CD14-positive monocyte (primary cell): ENCODE results near the gene DLGAP1. TPM values are rescaled to one million over a fixed set of nuclear protein-coding genes. Genes with fewer than 3 reads are reported as not detected.

Experiments used
- DNase-seq, 3 donors: peaks; one replicate each; pipeline ENCODE4 v3.0.0-alpha.2; 2011 to 2022
- H2AFZ ChIP-seq: 2 replicates; pipeline ENCODE4 v1.6.0; 2012; ENCODE audit warnings: mild to moderate bottlenecking, low read depth, low read length, inconsistent platforms; ENCODE audit not compliant: insufficient read depth, poor library complexity, severe bottlenecking
- H3K27ac ChIP-seq, 2 donors: 1 replicate in 1 of 2; 2 replicates in 1 of 2; pipeline ENCODE4 v1.5.1; 2012 to 2013; ENCODE audit warnings: low read length in 2 of 2, control low read depth in 1 of 2, inconsistent platforms in 1 of 2, low read depth in 1 of 2, mild to moderate bottlenecking in 1 of 2
- H3K27me3 ChIP-seq, 2 donors: one replicate each; pipeline versions ENCODE4 v1.6.0 to v1.6.1; 2011 to 2013; ENCODE audit warnings: low read length in 2 of 2; ENCODE audit not compliant: control insufficient read depth in 2 of 2, insufficient read depth in 2 of 2
- H3K36me3 ChIP-seq, 2 donors: replicated peaks in 1 of 2; 1 replicate in 1 of 2; 2 replicates in 1 of 2; pipeline versions ENCODE4 v1.5.1 to v1.6.1; 2012 to 2013; ENCODE audit warnings: low read length in 2 of 2, control low read depth in 1 of 2, inconsistent platforms in 1 of 2, mild to moderate bottlenecking in 1 of 2; ENCODE audit not compliant: insufficient read depth in 2 of 2, control insufficient read depth in 1 of 2
- H3K4me1 ChIP-seq, 2 donors: 1 replicate in 1 of 2; 2 replicates in 1 of 2; pipeline versions ENCODE4 v1.5.1 to v1.6.1; 2012 to 2013; ENCODE audit warnings: low read length in 2 of 2, control low read depth in 1 of 2, inconsistent platforms in 1 of 2, mild to moderate bottlenecking in 1 of 2, moderate library complexity in 1 of 2; ENCODE audit not compliant: insufficient read depth in 2 of 2, control insufficient read depth in 1 of 2
- H3K4me2 ChIP-seq: replicated peaks from 2 replicates; pipeline ENCODE3; 2012; ENCODE audit warnings: low read length, moderate library complexity, mild to moderate bottlenecking; ENCODE audit not compliant: poor library complexity, severe bottlenecking; ENCODE audit errors: extremely low read depth
- H3K4me3 ChIP-seq, 3 experiments: fragments of 200-600 bp in 1 of 3; sonication (generic) in 1 of 3; replicated peaks in 1 of 3; 1 replicate in 2 of 3; 2 replicates in 1 of 3; pipeline ENCODE4 v1.5.1; 2011 to 2013; ENCODE audit warnings: low read length in 3 of 3, mild to moderate bottlenecking in 3 of 3, control low read depth in 2 of 3, low read depth in 2 of 3, inconsistent platforms in 1 of 3, moderate library complexity in 1 of 3
- H3K79me2 ChIP-seq: 2 replicates; pipeline ENCODE4 v1.6.0; 2012; ENCODE audit warnings: mild to moderate bottlenecking, control low read depth, inconsistent platforms, low read length, moderate library complexity; ENCODE audit not compliant: insufficient read depth
- H3K9ac ChIP-seq: 2 replicates; pipeline ENCODE4 v1.6.0; 2017; ENCODE audit warnings: low read length, mild to moderate bottlenecking; ENCODE audit not compliant: insufficient read depth, poor library complexity, severe bottlenecking
- H3K9me3 ChIP-seq, 2 donors: replicated peaks in 1 of 2; 1 replicate in 1 of 2; 2 replicates in 1 of 2; pipeline versions ENCODE4 v1.5.1 to v1.6.1; 2012 to 2013; ENCODE audit warnings: low read length in 2 of 2, control low read depth in 1 of 2; ENCODE audit not compliant: control insufficient read depth in 1 of 2, insufficient read depth in 1 of 2
- H4K20me1 ChIP-seq: 2 replicates; pipeline ENCODE4 v1.6.0; 2012; ENCODE audit warnings: mild to moderate bottlenecking, low read length, control low read depth, moderate library complexity; ENCODE audit not compliant: insufficient read depth
- H3K27ac Mint-ChIP-seq, 7 donors: one replicate each; pipeline ENCODE4 v1.8.0; 2020; ENCODE audit warnings: mild to moderate bottlenecking in 7 of 7, mixed read lengths in 7 of 7, moderate library complexity in 6 of 7, inconsistent platforms in 2 of 7
- H3K27me3 Mint-ChIP-seq, 3 donors: one replicate each; pipeline ENCODE4 v1.8.0; 2021 to 2022; ENCODE audit warnings: low read depth in 3 of 3, mild to moderate bottlenecking in 3 of 3, mixed read lengths in 3 of 3, moderate library complexity in 3 of 3, inconsistent platforms in 1 of 3
- H3K36me3 Mint-ChIP-seq, 2 donors: one replicate each; pipeline ENCODE4 v1.8.0; 2020; ENCODE audit warnings: mixed read lengths in 2 of 2, inconsistent platforms in 1 of 2, mild to moderate bottlenecking in 1 of 2
- H3K4me1 Mint-ChIP-seq: one replicate; pipeline ENCODE4 v1.8.0; 2020; ENCODE audit warnings: mild to moderate bottlenecking, mixed read lengths
- H3K4me3 Mint-ChIP-seq, 2 donors: one replicate each; pipeline ENCODE4 v1.8.0; 2020; ENCODE audit warnings: mild to moderate bottlenecking in 2 of 2, mixed read lengths in 2 of 2, moderate library complexity in 1 of 2
- H3K9me3 Mint-ChIP-seq, 7 donors: one replicate each; pipeline ENCODE4 v1.8.0; 2020 to 2022; ENCODE audit warnings: mixed read lengths in 7 of 7, mild to moderate bottlenecking in 6 of 7, moderate library complexity in 6 of 7, inconsistent platforms in 2 of 7
- CTCF ChIP-seq: fragments of 200-600 bp; IDR thresholded peaks from one replicate; pipeline ENCODE4 v1.8.0; 2022; ENCODE audit warnings: antibody characterized with exemption, mild to moderate bottlenecking
- WGBS: methylation state at CpG from one replicate; pipeline ENCODE4 v1.1.5; 2013; ENCODE audit warnings: missing lambda C conversion rate; ENCODE audit not compliant: insufficient coverage; 5-methylcytosine and 5-hydroxymethylcytosine counted together
- intact Hi-C, 2 donors: fragments of 100-400 bp; cut with micrococcal nuclease; formaldehyde crosslinking; loops; one replicate each; pipeline versions ENCODE4 v1.15.0 to v1.15.1; 2023
- polyA plus RNA-seq, 3 donors: library from polyadenylated mRNA; depleted of rRNA in 1 of 3; unstranded in 2 of 3; stranded (reverse) in 1 of 3; fragments of 300-500 nt in 2 of 3; fragments of >200 nt in 1 of 3; fragmentation: Illumina TruSeq in 2 of 3; gene quantifications; 1 replicate in 2 of 3; 2 replicates in 1 of 3; pipeline ENCODE4 v1.2.3, GENCODE V29; 2012 to 2021

The DLGAP1 gene
- polyA plus RNA-seq, 3 donors = 0.09 to 0.42 TPM; not detected in 1

GRCh38 chr18:3920832-3921231 lies 534.3 kb downstream of the DLGAP1 start:
- Histone ChIP-seq H3K4me3 (no peak overlapping the region), H3K9ac (no peak overlapping the region), H3K4me1 (no peaks in the 10 kb centered on the region), H3K9me3 (no peaks in the 10 kb centered on the region), H2AFZ (no peak overlapping the region), H3K4me2 (no peak overlapping the region), H3K27ac (no peak overlapping the region), H3K27me3 (no peaks in the 10 kb centered on the region), H3K79me2 (no peaks in the 10 kb centered on the region), H4K20me1 (no peaks in the 10 kb centered on the region), H3K36me3 (no peaks in the 10 kb centered on the region)
- Mint-ChIP-seq H3K27me3 (peaks cover 3 to 8% (median 6%) of the 10 kb centered on the region in 3 donors), H3K36me3 (no peaks in the 10 kb centered on the region), H3K4me1 (no peaks in the 10 kb centered on the region), H3K9me3 (no peaks in the 10 kb centered on the region), H3K4me3 (no peak overlapping the region), H3K27ac (no peak overlapping the region)
- intact Hi-C loops = no loop called here
- WGBS = no CpG with 5 or more reads among the region's 2 CpGs
- no peak for DNase-seq
- TF ChIP-seq CTCF = no peak

GRCh38 chr18:3919396-3920061 lies 535.6 kb downstream of the DLGAP1 start:
- Histone ChIP-seq H3K9me3 (no peaks in the 10 kb centered on the region), H3K4me1 (no peaks in the 10 kb centered on the region), H3K27ac (no peak overlapping the region), H4K20me1 (no peaks in the 10 kb centered on the region), H3K27me3 (no peaks in the 10 kb centered on the region), H3K36me3 (no peaks in the 10 kb centered on the region), H3K79me2 (no peaks in the 10 kb centered on the region), H3K4me2 (no peak overlapping the region), H2AFZ (no peak overlapping the region), H3K4me3 (no peak overlapping the region), H3K9ac (no peak overlapping the region)
- no peak for DNase-seq
- H3K36me3 Mint-ChIP-seq = no peaks in the 10 kb centered on the region
- H3K27me3 Mint-ChIP-seq = peaks cover 3 to 6% (median 4%) of the 10 kb centered on the region in 3 donors
- no peaks in the 10 kb centered on the region for H3K4me1 Mint-ChIP-seq
- TF ChIP-seq CTCF = no peak
- H3K27ac Mint-ChIP-seq = no peak overlapping the region
- no CpG with 5 or more reads among the region's 2 CpGs for WGBS
- no peaks in the 10 kb centered on the region for H3K9me3 Mint-ChIP-seq
- intact Hi-C loops = no loop called here
- no peak overlapping the region for H3K4me3 Mint-ChIP-seq
